Measurements from ENCODE around the gene ANTXR1. TPM values are rescaled to one million over a fixed set of nuclear protein-coding genes. Genes with fewer than 3 reads are reported as not detected.
"Not testable (repeated sequence)": the region's sequence is repeated elsewhere in the genome, so short reads cannot be mapped to it uniquely, and the experiment has no call there.

Gene ANTXR1
- total RNA-seq, 1 donor from 2014 or later: 81.2 TPM

DNA sequence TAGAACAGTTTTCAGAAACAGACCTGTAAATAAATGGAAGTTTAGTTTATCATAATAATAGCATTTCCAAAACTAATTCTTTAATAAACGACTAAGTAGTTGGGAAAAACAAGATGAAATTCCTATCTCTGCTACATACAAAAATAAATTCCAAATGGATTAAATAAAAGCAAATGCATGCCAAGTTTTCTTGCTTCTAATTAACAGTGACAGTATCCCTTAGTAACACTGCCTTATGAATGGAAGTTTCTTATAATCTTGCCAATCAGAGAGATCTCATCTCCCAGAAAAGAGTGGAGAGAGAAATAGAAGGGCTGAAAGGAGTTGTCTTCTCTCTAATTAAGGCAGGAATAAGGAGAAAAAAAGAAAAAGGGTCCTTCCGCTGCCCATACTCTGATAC is 240.1 kb downstream of the ANTXR1 start:
- intact Hi-C loops (cut with DNase I): no loop called here
- Histone ChIP-seq H3K4me3 (no peak overlapping the region), H3K9me3 (no peaks in the 10 kb centered on the region), H3K36me3 (no peaks in the 10 kb centered on the region), H3K27ac (peak overlapping the region; percentile 28), H3K27me3 (no peaks in the 10 kb centered on the region), H3K4me1 (no peaks in the 10 kb centered on the region)
- ATAC-seq (no peak), DNase-seq (no peak)
- TF ChIP-seq, protein P1, sequence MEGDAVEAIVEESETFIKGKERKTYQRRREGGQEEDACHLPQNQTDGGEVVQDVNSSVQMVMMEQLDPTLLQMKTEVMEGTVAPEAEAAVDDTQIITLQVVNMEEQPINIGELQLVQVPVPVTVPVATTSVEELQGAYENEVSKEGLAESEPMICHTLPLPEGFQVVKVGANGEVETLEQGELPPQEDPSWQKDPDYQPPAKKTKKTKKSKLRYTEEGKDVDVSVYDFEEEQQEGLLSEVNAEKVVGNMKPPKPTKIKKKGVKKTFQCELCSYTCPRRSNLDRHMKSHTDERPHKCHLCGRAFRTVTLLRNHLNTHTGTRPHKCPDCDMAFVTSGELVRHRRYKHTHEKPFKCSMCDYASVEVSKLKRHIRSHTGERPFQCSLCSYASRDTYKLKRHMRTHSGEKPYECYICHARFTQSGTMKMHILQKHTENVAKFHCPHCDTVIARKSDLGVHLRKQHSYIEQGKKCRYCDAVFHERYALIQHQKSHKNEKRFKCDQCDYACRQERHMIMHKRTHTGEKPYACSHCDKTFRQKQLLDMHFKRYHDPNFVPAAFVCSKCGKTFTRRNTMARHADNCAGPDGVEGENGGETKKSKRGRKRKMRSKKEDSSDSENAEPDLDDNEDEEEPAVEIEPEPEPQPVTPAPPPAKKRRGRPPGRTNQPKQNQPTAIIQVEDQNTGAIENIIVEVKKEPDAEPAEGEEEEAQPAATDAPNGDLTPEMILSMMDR (IDR thresholded peaks at IDR 0.05): no peak

DNA sequence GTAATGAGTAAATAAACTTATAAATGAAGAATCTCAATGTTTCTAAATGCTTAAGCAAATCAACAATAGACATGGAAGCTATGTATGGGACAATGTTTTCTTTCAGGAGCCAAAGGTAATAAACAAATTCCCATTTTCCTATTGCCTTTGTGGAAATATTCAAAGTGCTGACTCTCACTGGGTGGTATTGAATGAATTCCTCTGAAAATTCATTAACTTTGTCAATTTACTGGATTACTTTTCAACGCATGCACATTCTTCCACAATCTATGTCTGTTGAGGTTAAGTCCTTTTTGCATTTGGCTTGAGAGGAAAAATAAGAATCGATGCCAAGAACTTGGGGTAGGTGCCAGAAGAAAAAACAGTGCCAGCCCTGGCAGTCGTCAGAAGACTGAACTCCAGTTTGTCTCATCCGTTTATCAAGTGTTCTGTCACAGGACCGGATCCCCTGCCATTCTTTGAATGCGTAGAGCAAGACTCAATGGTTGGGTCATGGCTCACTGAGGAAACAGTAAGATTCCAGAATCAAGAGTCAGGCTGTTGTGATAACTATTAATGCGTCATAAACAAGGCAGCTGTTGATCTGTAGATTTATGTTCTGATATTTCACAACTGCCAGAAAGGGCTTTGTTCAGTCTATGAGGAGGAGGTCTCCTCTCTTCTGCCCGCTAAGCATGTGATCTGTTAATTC is 240.8 kb downstream of the ANTXR1 start:
- H3K27ac ChIP-seq: peak overlapping the region; percentile 28
- H3K4me3 ChIP-seq: no peak overlapping the region
- H3K36me3 ChIP-seq: no peaks in the 10 kb centered on the region
- TF ChIP-seq, protein P1 (IDR thresholded peaks at IDR 0.05): no peak
- DNase-seq (no peak), ATAC-seq (peak; percentile 60)
- no peaks in the 10 kb centered on the region for H3K4me1 ChIP-seq
- intact Hi-C loops (cut with DNase I): no loop called here
- H3K9me3 ChIP-seq: no peaks in the 10 kb centered on the region
- H3K27me3 ChIP-seq: no peaks in the 10 kb centered on the region

DNA sequence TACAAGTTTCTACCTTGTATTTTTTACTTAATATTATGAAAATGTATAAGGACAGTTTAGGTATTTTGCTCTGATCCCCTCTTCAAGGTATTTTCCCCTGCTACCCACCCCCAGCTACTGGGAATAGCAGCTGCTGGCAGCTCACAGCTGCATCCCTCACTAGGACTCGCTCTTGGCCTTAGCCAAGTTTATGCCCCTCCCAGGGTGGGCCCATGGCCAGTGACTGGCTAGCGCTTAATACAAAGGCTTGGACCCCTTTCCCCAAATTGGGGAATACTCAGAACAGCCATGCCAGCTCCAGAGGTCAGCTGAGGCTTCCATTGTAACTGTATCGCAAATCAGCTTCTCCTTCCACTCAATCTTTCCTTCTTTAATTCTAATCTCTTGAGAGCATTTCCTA is 242.8 kb downstream of the ANTXR1 start:
- no peak for DNase-seq
- H3K4me3 ChIP-seq: no peak overlapping the region
- H3K27ac ChIP-seq: no peak overlapping the region
- no peaks in the 10 kb centered on the region for H3K27me3 ChIP-seq
- intact Hi-C loops (cut with DNase I): no loop called here
- no peaks in the 10 kb centered on the region for H3K4me1 ChIP-seq
- H3K9me3 ChIP-seq: peaks cover 11% of the 10 kb centered on the region
- TF ChIP-seq, protein P1 (IDR thresholded peaks at IDR 0.05): no peak
- H3K36me3 ChIP-seq: no peaks in the 10 kb centered on the region
- no peak for ATAC-seq

DNA sequence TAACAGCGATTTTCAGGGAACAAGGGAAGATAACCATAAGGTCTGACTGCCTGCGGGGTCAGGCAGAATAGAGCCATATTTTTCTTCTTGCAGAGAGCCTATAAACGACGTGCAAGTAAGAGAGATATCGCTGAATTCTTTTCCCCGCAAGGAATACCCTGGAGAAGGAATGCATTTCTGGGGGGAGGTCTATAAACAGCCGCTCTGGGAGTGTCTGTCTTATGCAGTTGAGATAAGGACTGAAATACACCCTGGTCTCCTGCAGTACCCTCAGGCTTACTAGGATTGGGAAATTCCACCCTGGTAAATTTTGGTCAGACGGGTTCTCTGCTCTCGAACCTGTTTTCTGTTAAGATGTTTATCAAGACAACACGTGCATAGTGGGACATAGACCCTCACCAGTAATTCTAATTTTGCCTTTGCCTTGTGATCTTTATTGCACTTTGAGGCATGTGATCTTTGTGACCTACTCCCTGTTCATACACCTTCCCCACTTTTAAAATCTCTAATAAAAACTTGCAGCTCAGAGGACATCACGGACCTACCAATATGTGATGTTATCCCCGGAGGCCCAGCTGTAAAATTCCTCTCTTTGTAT is 247.1 kb downstream of the ANTXR1 start:
- H3K27me3 ChIP-seq; H3K27ac ChIP-seq; H3K36me3 ChIP-seq; H3K4me3 ChIP-seq; intact Hi-C loops (cut with DNase I); DNase-seq; H3K4me1 ChIP-seq; ATAC-seq: not testable (repeated sequence)
- peaks cover 12% of the 10 kb centered on the region for H3K9me3 ChIP-seq

DNA sequence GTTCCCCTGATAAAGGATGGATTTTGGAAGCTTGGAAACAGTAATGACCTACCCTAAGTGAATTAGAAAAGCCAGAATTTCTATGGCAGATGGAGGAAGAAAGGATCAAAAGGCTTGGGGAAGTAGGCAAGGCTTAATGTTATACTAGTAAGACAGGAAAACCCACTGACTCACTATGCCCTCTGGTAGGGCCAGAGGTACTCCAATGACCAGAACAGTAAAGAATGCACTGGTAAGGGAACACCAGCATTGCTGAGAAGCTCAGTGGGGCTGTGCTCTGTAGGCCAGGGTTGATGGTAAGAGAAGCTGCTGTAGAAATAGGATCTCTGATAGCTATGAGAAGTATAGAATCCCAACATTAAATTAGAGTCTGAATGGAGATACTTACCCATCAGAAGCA is 247.7 kb downstream of the ANTXR1 start:
- no peak for DNase-seq
- ATAC-seq: no peak
- H3K4me3 ChIP-seq: no peak overlapping the region
- intact Hi-C loops (cut with DNase I): no loop called here
- no peaks in the 10 kb centered on the region for H3K27me3 ChIP-seq
- H3K9me3 ChIP-seq: peaks cover 12% of the 10 kb centered on the region
- no peak overlapping the region for H3K27ac ChIP-seq
- no peaks in the 10 kb centered on the region for H3K4me1 ChIP-seq
- no peaks in the 10 kb centered on the region for H3K36me3 ChIP-seq
- TF ChIP-seq, protein P1 (IDR thresholded peaks at IDR 0.05): no peak

DNA sequence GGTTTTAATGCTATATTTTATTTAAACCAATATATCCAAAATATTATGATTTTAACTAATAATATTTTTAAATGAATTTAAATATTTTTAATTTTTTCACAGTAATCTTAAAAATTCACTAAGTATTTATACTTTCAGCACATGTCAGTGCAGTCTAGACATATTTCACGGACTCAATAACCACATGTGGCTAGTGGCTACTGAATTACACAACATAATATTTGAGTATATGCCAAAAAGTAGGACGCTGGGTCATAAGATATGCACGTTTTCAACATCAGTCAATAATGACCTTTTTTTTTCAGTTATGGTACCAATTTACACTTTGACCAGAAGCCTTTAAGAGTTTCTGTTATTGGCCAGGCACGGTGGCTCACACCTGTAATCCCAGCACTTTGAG is 256.4 kb downstream of the ANTXR1 start:
- H3K4me1 ChIP-seq: peaks cover 5% of the 10 kb centered on the region
- no peak overlapping the region for H3K27ac ChIP-seq
- TF ChIP-seq, protein P1 (IDR thresholded peaks at IDR 0.05): no peak
- H3K4me3 ChIP-seq: no peak overlapping the region
- H3K36me3 ChIP-seq: no peaks in the 10 kb centered on the region
- DNase-seq (no peak), ATAC-seq (no peak)
- no peaks in the 10 kb centered on the region for H3K9me3 ChIP-seq
- intact Hi-C loops (cut with DNase I): no loop called here
- no peaks in the 10 kb centered on the region for H3K27me3 ChIP-seq
